Caco-2 (cell line): Measurements from ENCODE around the gene CHRM2. TPM values are rescaled to one million over a fixed set of nuclear protein-coding genes. Genes with fewer than 3 reads are reported as not detected.

Experiments
- BruUV-seq: library from RNA; stranded (reverse); fragments of 400-500 nt; replicated peaks from 2 replicates; lab custom pipeline; 2021; lab: Mats Ljungman, UMichigan
- CTCF ChIA-PET: fragments of 300-600 bp; sonication (Branson Sonifier 250); formaldehyde crosslinking; loops from one replicate; lab custom pipeline; 2022; ENCODE audit warnings: antibody characterized with exemption; lab: Charles Lee
- POLR2A ChIA-PET: fragments of 300-600 bp; sonication (Branson Sonifier 250); formaldehyde crosslinking; loops from one replicate; lab custom pipeline; 2022; ENCODE audit warnings: antibody characterized with exemption; lab: Charles Lee
- DNase-seq, 2 experiments: peaks; one replicate each; pipeline versions ENCODE4 v3.0.0 to v3.0.0-alpha.2; 2020 to 2022
- H3K27me3 ChIP-seq: replicated peaks from 2 replicates; pipeline ENCODE4 v1.6.0; 2011; ENCODE audit warnings: low read length; ENCODE audit not compliant: control insufficient read depth, insufficient read depth
- H3K36me3 ChIP-seq: 2 replicates; pipeline ENCODE4 v1.5.1; 2011; ENCODE audit warnings: low read length; ENCODE audit not compliant: control insufficient read depth, insufficient read depth
- H3K4me1 ChIP-seq: fragments of 250-450 bp; sonication (Bioruptor Pico); 2 replicates; pipeline ENCODE4 v1.5.1; 2020; ENCODE audit warnings: mild to moderate bottlenecking
- H3K4me3 ChIP-seq: 2 replicates; pipeline ENCODE4 v1.5.1; 2011; ENCODE audit warnings: low read depth, mild to moderate bottlenecking, control low read depth, low read length
- H3K9me3 ChIP-seq: fragments of 250-450 bp; sonication (Bioruptor Pico); 2 replicates; pipeline ENCODE4 v1.5.1; 2020; ENCODE audit warnings: mild to moderate bottlenecking, moderate library complexity
- H3K27ac Mint-ChIP-seq: one replicate; pipeline ENCODE4 v1.8.0; 2022; ENCODE audit warnings: mixed read lengths; ENCODE audit not compliant: unreplicated experiment
- H3K27me3 Mint-ChIP-seq: one replicate; pipeline ENCODE4 v1.8.0; 2022; ENCODE audit warnings: mixed read lengths; ENCODE audit not compliant: insufficient read depth, unreplicated experiment
- H3K36me3 Mint-ChIP-seq: one replicate; pipeline ENCODE4 v1.8.0; 2022; ENCODE audit warnings: mild to moderate bottlenecking, mixed read lengths; ENCODE audit not compliant: insufficient read depth, unreplicated experiment
- H3K4me1 Mint-ChIP-seq: one replicate; pipeline ENCODE4 v1.8.0; 2022; ENCODE audit warnings: low read depth, mixed read lengths; ENCODE audit not compliant: unreplicated experiment
- H3K4me3 Mint-ChIP-seq: one replicate; pipeline ENCODE4 v1.8.0; 2022; ENCODE audit warnings: mild to moderate bottlenecking, moderate library complexity, mixed read lengths; ENCODE audit not compliant: unreplicated experiment
- H3K9me3 Mint-ChIP-seq: one replicate; pipeline ENCODE4 v1.8.0; 2022; ENCODE audit warnings: mixed read lengths; ENCODE audit not compliant: unreplicated experiment
- CTCF ChIP-seq, 2 experiments: fragments of 200-600 bp in 1 of 2; IDR thresholded peaks; 1 replicate in 1 of 2; 2 replicates in 1 of 2; pipeline versions ENCODE4 v1.5.1 to v1.8.0; 2011 to 2022; ENCODE audit warnings: antibody characterized with exemption in 1 of 2, control low read depth in 1 of 2, inconsistent platforms in 1 of 2, low read depth in 1 of 2, low read length in 1 of 2, mild to moderate bottlenecking in 1 of 2, moderate library complexity in 1 of 2; ENCODE audit not compliant: insufficient read depth in 1 of 2, severe bottlenecking in 1 of 2, unreplicated experiment in 1 of 2
- intact Hi-C: fragments of 100-400 bp; cut with micrococcal nuclease; formaldehyde crosslinking; loops from one replicate; pipeline ENCODE4 v1.10.0; 2022; ENCODE audit not compliant: unreplicated experiment
- total RNA-seq: library from RNA; stranded (reverse); gene quantifications from 2 replicates; pipeline ENCODE4 v1.2.3, GENCODE V29; 2022

The CHRM2 gene
- total RNA-seq, 1 experiment from 2014 or later, result not detected

GRCh38 chr7:136925044-136925443, 56.6 kb downstream of the CHRM2 start:
- CTCF ChIA-PET, result no interaction called here

DNA sequence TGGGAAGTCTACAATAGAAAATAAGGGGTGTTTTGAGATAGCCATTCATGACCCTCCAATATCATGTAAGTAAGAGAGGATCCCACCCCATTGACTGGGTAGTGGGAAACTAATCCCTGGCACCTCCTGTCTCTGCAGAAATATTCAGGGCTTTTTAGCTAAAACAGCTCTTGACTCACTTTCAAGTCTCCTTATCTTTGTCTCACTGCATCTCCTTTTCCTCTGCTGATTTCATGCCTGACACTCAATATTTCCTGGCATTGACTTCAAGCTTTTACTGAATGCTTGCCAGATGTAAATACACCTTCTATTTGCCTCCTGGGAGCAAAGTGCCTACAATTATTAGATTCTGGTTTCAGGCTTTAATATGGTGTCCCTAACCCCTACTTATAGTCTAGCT, 57.1 kb downstream of the CHRM2 start:
- H3K36me3 Mint-ChIP-seq, result no peaks in the 10 kb centered on the region
- no peak overlapping the region for H3K27ac Mint-ChIP-seq
- DNase-seq, result no peak
- intact Hi-C loops, result no loop called here
- no TSS peak for BruUV-seq
- no peaks in the 10 kb centered on the region for H3K9me3 Mint-ChIP-seq
- Histone ChIP-seq H3K4me3 (no peak overlapping the region), H3K9me3 (no peaks in the 10 kb centered on the region), H3K4me1 (no peaks in the 10 kb centered on the region), H3K27me3 (no peaks in the 10 kb centered on the region), H3K36me3 (no peaks in the 10 kb centered on the region)
- H3K4me1 Mint-ChIP-seq, result no peaks in the 10 kb centered on the region
- ChIA-PET POLR2A (no interaction called here), CTCF (no interaction called here)
- H3K4me3 Mint-ChIP-seq, result no peak overlapping the region
- no peak for TF ChIP-seq CTCF (IDR thresholded peaks at IDR 0.05; ENCODE audit: insufficient read depth in 1 of 2, low read depth in 1 of 2, low read length in 1 of 2, severe bottlenecking in 1 of 2, unreplicated experiment in 1 of 2)
- H3K27me3 Mint-ChIP-seq, result no peaks in the 10 kb centered on the region

More at GRCh38 chr7:136925044-136925443, 56.6 kb downstream of the CHRM2 start:
- Histone ChIP-seq H3K4me3 (no peak overlapping the region), H3K36me3 (no peaks in the 10 kb centered on the region), H3K27me3 (no peaks in the 10 kb centered on the region), H3K9me3 (no peaks in the 10 kb centered on the region), H3K4me1 (no peaks in the 10 kb centered on the region)
- POLR2A ChIA-PET, result no interaction called here
- no peak overlapping the region for H3K4me3 Mint-ChIP-seq
- no peaks in the 10 kb centered on the region for H3K36me3 Mint-ChIP-seq
- DNase-seq, result no peak
- H3K4me1 Mint-ChIP-seq, result no peaks in the 10 kb centered on the region
- no peaks in the 10 kb centered on the region for H3K9me3 Mint-ChIP-seq
- H3K27me3 Mint-ChIP-seq, result no peaks in the 10 kb centered on the region
- intact Hi-C loops, result no loop called here
- TF ChIP-seq CTCF (IDR thresholded peaks at IDR 0.05; ENCODE audit: insufficient read depth in 1 of 2, low read depth in 1 of 2, low read length in 1 of 2, severe bottlenecking in 1 of 2, unreplicated experiment in 1 of 2), result no peak
- BruUV-seq, result no TSS peak
- no peak overlapping the region for H3K27ac Mint-ChIP-seq

DNA sequence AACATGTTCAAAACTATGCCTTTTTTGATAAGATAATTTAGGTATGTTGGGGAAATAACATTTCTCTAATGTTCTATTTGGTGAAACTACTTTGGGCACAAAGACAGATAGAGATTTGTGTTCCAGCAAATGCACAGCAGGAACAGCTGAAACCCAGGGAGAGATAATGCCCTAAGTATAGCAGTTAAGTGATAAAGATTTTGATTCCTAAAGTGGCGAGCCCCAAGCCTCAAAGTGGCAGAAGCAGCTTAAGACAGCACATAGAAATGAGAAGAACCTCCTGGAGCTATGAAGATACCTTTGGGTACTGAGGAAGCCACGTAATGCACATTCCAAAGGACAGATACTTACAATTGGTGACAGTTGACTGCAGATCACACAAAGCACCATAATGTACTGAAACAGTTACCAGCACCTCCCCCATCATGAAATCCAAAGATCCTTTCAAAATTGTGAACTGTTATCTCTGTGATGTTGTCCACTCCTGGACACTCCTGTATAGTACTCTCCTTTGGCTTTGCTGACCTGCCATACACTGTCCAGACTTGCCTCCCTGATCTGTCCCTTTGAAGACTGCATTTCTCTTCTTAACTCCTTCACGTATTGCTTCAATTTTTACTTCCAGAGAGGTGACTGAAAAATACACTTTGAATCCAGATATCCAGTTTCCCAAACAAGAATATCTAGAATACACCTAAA, 62.9 kb downstream of the CHRM2 start:
- TF ChIP-seq CTCF (IDR thresholded peaks at IDR 0.05; ENCODE audit: insufficient read depth in 1 of 2, low read depth in 1 of 2, low read length in 1 of 2, severe bottlenecking in 1 of 2, unreplicated experiment in 1 of 2), result no peak
- ChIA-PET POLR2A (no interaction called here), CTCF (no interaction called here)
- Mint-ChIP-seq H3K27ac (no peak overlapping the region), H3K27me3 (no peaks in the 10 kb centered on the region), H3K9me3 (no peaks in the 10 kb centered on the region), H3K4me3 (no peak overlapping the region), H3K36me3 (no peaks in the 10 kb centered on the region), H3K4me1 (no peaks in the 10 kb centered on the region)
- H3K27me3 ChIP-seq, result no peaks in the 10 kb centered on the region
- intact Hi-C loops, result no loop called here
- no peaks in the 10 kb centered on the region for H3K4me1 ChIP-seq
- H3K4me3 ChIP-seq, result no peak overlapping the region
- DNase-seq, result no peak
- no TSS peak for BruUV-seq
- H3K9me3 ChIP-seq, result no peaks in the 10 kb centered on the region; the same call in 1 of the 2 replicates
- no peaks in the 10 kb centered on the region for H3K36me3 ChIP-seq
